Stomach (tissue), 4 donors: ENCODE results near the gene JMJD7.

Experiments
- POLR2A ChIP-seq, 4 donors: fragments of 450-650 bp; IDR thresholded peaks; one replicate each; pipeline ENCODE4 v1.6.1; 2016; ENCODE audit warnings: antibody characterized with exemption in 4 of 4, control low read depth in 2 of 4, mild to moderate bottlenecking in 1 of 4, moderate library complexity in 1 of 4
- POLR2AphosphoS5 ChIP-seq, 3 donors: sonication (generic); formaldehyde crosslinking; IDR thresholded peaks; one replicate each; pipeline ENCODE4 v1.6.1; 2016; ENCODE audit warnings: antibody characterized with exemption in 3 of 3

GRCh38 chr15:41780727-41781126, 47.2 kb upstream of the JMJD7 start:
- no peak for TF ChIP-seq POLR2A (IDR thresholded peaks at IDR 0.05)
- no peak for TF ChIP-seq POLR2AphosphoS5 (IDR thresholded peaks at IDR 0.05)
